ENCODE results near the gene ITGB2.
A peak's percentile ranks its signal among the peaks of the same experiment; 100 is the strongest.
"Not testable (repeated sequence)": the region's sequence is repeated elsewhere in the genome, so short reads cannot be mapped to it uniquely, and the experiment has no call there.

Gene ITGB2

GRCh38 chr21:44881198-44881872 lies 39.4 kb downstream of the ITGB2 start:
- no peak for DNase-seq

- DNase-seq = no peak
These were observed 40.1 kb downstream of the ITGB2 start for GRCh38 chr21:44880405-44881197.

- not testable (repeated sequence) for DNase-seq
These were observed 41.5 kb downstream of the ITGB2 start for GRCh38 chr21:44879238-44879637.

- DNase-seq = no peak
These were observed 42.4 kb downstream of the ITGB2 start for GRCh38 chr21:44878053-44878982.

- DNase-seq = no peak
These were observed 43.7 kb downstream of the ITGB2 start for GRCh38 chr21:44876849-44877575.

GRCh38 chr21:44875316-44875700 lies 45.4 kb downstream of the ITGB2 start:
- DNase-seq = no peak

GRCh38 chr21:44874497-44875315 lies 46.0 kb downstream of the ITGB2 start:
- DNase-seq = peak; percentile 56

GRCh38 chr21:44874240-44874496 lies 46.5 kb downstream of the ITGB2 start:
- DNase-seq = no peak

- peak; percentile 99 for DNase-seq
These were observed 47.1 kb downstream of the ITGB2 start, which contains the start of gene PTTG1IP for GRCh38 chr21:44873356-44874239. Gene PTTG1IP (minus strand): TSS chr21:44873690. CDS start chr21:44873616, 74 bp downstream.

- DNase-seq = no peak
These were observed 47.9 kb downstream of the ITGB2 start for GRCh38 chr21:44872649-44873355.

GRCh38 chr21:44872323-44872648 lies 48.4 kb downstream of the ITGB2 start:
- no peak for DNase-seq

- DNase-seq = peak; percentile 38
These were observed 49.0 kb downstream of the ITGB2 start for GRCh38 chr21:44871576-44872269.

GRCh38 chr21:44870748-44871495 lies 49.8 kb downstream of the ITGB2 start:
- no peak for DNase-seq

GRCh38 chr21:44869781-44870747 lies 50.6 kb downstream of the ITGB2 start:
- DNase-seq = no peak

- no peak for DNase-seq
These were observed 52.0 kb downstream of the ITGB2 start for GRCh38 chr21:44868707-44869106.

GRCh38 chr21:44867999-44868700 lies 52.5 kb downstream of the ITGB2 start:
- peak; percentile 55 for DNase-seq

- no peak for DNase-seq
These were observed 53.2 kb downstream of the ITGB2 start for GRCh38 chr21:44867464-44867863.

Measured in activated T-cell treated with anti-CD3 and anti-CD28 coated beads, Interleukin-2, amount 50 U/mL, for 1 hour (primary cell).